H9 (cell line): ENCODE results near the gene SCN7A. TPM values are rescaled to one million over a fixed set of nuclear protein-coding genes. Genes with fewer than 3 reads are reported as not detected.

ENCODE experiments used
- DNase-seq: peaks from one replicate; pipeline ENCODE4 v3.0.0-alpha.2; 2017
- H2AFZ ChIP-seq: one replicate; pipeline ENCODE4 v1.6.1; 2013; ENCODE audit warnings: mild to moderate bottlenecking, low read length, control low read depth, moderate library complexity
- H2AK5ac ChIP-seq: 2 replicates; pipeline ENCODE4 v1.6.1; 2013; ENCODE audit warnings: low read length, control low read depth, mixed read lengths; ENCODE audit not compliant: insufficient read length
- H2BK120ac ChIP-seq: one replicate; pipeline ENCODE4 v1.6.1; 2013; ENCODE audit warnings: low read depth, mild to moderate bottlenecking, low read length, control low read depth, inconsistent platforms; ENCODE audit not compliant: poor library complexity, severe bottlenecking
- H2BK12ac ChIP-seq: 2 replicates; pipeline ENCODE4 v1.6.1; 2013; ENCODE audit warnings: low read length, control low read depth, mixed read lengths, low read depth; ENCODE audit not compliant: insufficient read length
- H2BK15ac ChIP-seq: 2 replicates; pipeline ENCODE4 v1.6.1; 2013; ENCODE audit warnings: low read depth, low read length, control low read depth
- H2BK20ac ChIP-seq: one replicate; pipeline ENCODE4 v1.6.1; 2013; ENCODE audit warnings: low read depth, mild to moderate bottlenecking, low read length, control low read depth, inconsistent platforms; ENCODE audit not compliant: poor library complexity, severe bottlenecking
- H2BK5ac ChIP-seq: 2 replicates; pipeline ENCODE4 v1.6.1; 2013; ENCODE audit warnings: low read length, control low read depth, mixed read lengths; ENCODE audit not compliant: insufficient read length
- H3K14ac ChIP-seq: 2 replicates; pipeline ENCODE4 v1.6.1; 2013; ENCODE audit warnings: low read length, control low read depth; ENCODE audit not compliant: insufficient read depth
- H3K18ac ChIP-seq: 2 replicates; pipeline ENCODE4 v1.6.1; 2013; ENCODE audit warnings: low read depth, mild to moderate bottlenecking, mixed read lengths, low read length, control low read depth; ENCODE audit not compliant: insufficient read length
- H3K23ac ChIP-seq: 2 replicates; pipeline ENCODE4 v1.6.1; 2013; ENCODE audit warnings: low read length, control low read depth, mixed read lengths, low read depth; ENCODE audit not compliant: insufficient read length
- H3K23me2 ChIP-seq: 2 replicates; pipeline ENCODE4 v1.6.1; 2013; ENCODE audit warnings: low read depth, mild to moderate bottlenecking, mixed read lengths, low read length, control low read depth; ENCODE audit not compliant: insufficient read length, poor library complexity, severe bottlenecking
- H3K27ac ChIP-seq: 2 replicates; pipeline ENCODE4 v1.5.1; 2013; ENCODE audit warnings: low read length, control low read depth, mixed read lengths, low read depth; ENCODE audit not compliant: insufficient read length
- H3K27me3 ChIP-seq: 2 replicates; pipeline ENCODE4 v1.6.1; 2013; ENCODE audit warnings: low read length, control low read depth, inconsistent platforms; ENCODE audit not compliant: insufficient read depth
- H3K4ac ChIP-seq: 2 replicates; pipeline ENCODE4 v1.6.1; 2013; ENCODE audit warnings: low read depth, mild to moderate bottlenecking, control low read depth, inconsistent platforms, low read length, moderate library complexity
- H3K4me1 ChIP-seq: 2 replicates; pipeline ENCODE4 v1.6.1; 2013; ENCODE audit warnings: low read length, control low read depth, inconsistent platforms; ENCODE audit not compliant: insufficient read depth
- H3K4me2 ChIP-seq: 2 replicates; pipeline ENCODE4 v1.6.1; 2013; ENCODE audit warnings: low read length, control low read depth, mixed read lengths; ENCODE audit not compliant: insufficient read length, insufficient read depth
- H3K56ac ChIP-seq: 2 replicates; pipeline ENCODE4 v1.6.1; 2013; ENCODE audit warnings: low read depth, mild to moderate bottlenecking, mixed read lengths, low read length, control low read depth; ENCODE audit not compliant: insufficient read length
- H3K79me1 ChIP-seq: 2 replicates; pipeline ENCODE4 v1.6.1; 2013; ENCODE audit warnings: low read depth, mild to moderate bottlenecking, moderate library complexity, low read length, control low read depth, inconsistent platforms; ENCODE audit not compliant: insufficient read depth, poor library complexity, severe bottlenecking
- H3K79me2 ChIP-seq: 2 replicates; pipeline ENCODE4 v1.6.1; 2013; ENCODE audit warnings: low read length, control low read depth, inconsistent platforms; ENCODE audit not compliant: insufficient read depth
- H3K9ac ChIP-seq: 2 replicates; pipeline ENCODE4 v1.6.1; 2013; ENCODE audit warnings: low read length, control low read depth, mixed read lengths; ENCODE audit not compliant: insufficient read length; ENCODE audit errors: extremely low read depth
- H3K9me3 ChIP-seq: one replicate; pipeline ENCODE4 v1.6.1; 2013; ENCODE audit warnings: low read depth, low read length, inconsistent platforms; ENCODE audit not compliant: control insufficient read depth
- H3T11ph ChIP-seq: one replicate; pipeline ENCODE4 v1.6.1; 2013; ENCODE audit warnings: mild to moderate bottlenecking, low read length, control low read depth, inconsistent platforms
- H4K20me1 ChIP-seq: one replicate; pipeline ENCODE4 v1.6.1; 2013; ENCODE audit not compliant: control insufficient read depth, insufficient read length, insufficient read depth
- H4K5ac ChIP-seq: 2 replicates; pipeline ENCODE4 v1.6.1; 2013; ENCODE audit warnings: low read depth, mild to moderate bottlenecking, mixed read lengths, low read length, control low read depth; ENCODE audit not compliant: insufficient read length
- H4K8ac ChIP-seq: replicated peaks from 2 replicates; pipeline ENCODE4 v1.6.1; 2013; ENCODE audit warnings: low read length, control low read depth, mixed read lengths, low read depth; ENCODE audit not compliant: insufficient read length
- H4K91ac ChIP-seq: 2 replicates; pipeline ENCODE4 v1.6.1; 2013; ENCODE audit warnings: low read depth, mild to moderate bottlenecking, moderate library complexity, mixed read lengths, low read length, control low read depth; ENCODE audit not compliant: insufficient read length
- H3K27ac Mint-ChIP-seq, 3 experiments: 2 replicates in 2 of 3; 3 replicates in 1 of 3; pipeline ENCODE4 v1.8.0; 2020 to 2021; ENCODE audit warnings: mixed read lengths in 3 of 3, mild to moderate bottlenecking in 1 of 3, moderate library complexity in 1 of 3
- H3K27me3 Mint-ChIP-seq: 2 replicates; pipeline ENCODE4 v1.8.0; 2021; ENCODE audit warnings: low read depth, mild to moderate bottlenecking, moderate library complexity, mixed read lengths
- H3K36me3 Mint-ChIP-seq, 3 experiments: 2 replicates in 2 of 3; 3 replicates in 1 of 3; pipeline ENCODE4 v1.8.0; 2020 to 2021; ENCODE audit warnings: low read depth in 3 of 3, mixed read lengths in 3 of 3; ENCODE audit not compliant: insufficient read depth in 1 of 3
- H3K4me1 Mint-ChIP-seq, 2 experiments: 2 replicates each; pipeline ENCODE4 v1.8.0; 2020; ENCODE audit warnings: mixed read lengths in 2 of 2
- H3K4me3 Mint-ChIP-seq, 2 experiments: 2 replicates in 1 of 2; 3 replicates in 1 of 2; pipeline ENCODE4 v1.8.0; 2020 to 2021; ENCODE audit warnings: mild to moderate bottlenecking in 2 of 2, mixed read lengths in 2 of 2, moderate library complexity in 1 of 2
- H3K9me3 Mint-ChIP-seq, 2 experiments: 2 replicates in 1 of 2; 3 replicates in 1 of 2; pipeline ENCODE4 v1.8.0; 2020; ENCODE audit warnings: mild to moderate bottlenecking in 2 of 2, mixed read lengths in 2 of 2, moderate library complexity in 1 of 2
- WGBS: extraction: QIAGEN DNeasy Blood & Tissue Kit; methylation state at CpG from one replicate; pipeline ENCODE4 v1.1.7; 2013; ENCODE audit warnings: missing lambda C conversion rate, low lambda C conversion rate, mixed read lengths; ENCODE audit not compliant: insufficient read length; ENCODE audit errors: extremely low coverage; 5-methylcytosine and 5-hydroxymethylcytosine counted together
- total RNA-seq: library from RNA; stranded (reverse); gene quantifications from 2 replicates; pipeline ENCODE4 v1.2.1, GENCODE V29; 2021
- TF ChIP-seq, protein P1 (sequence below): fragments of 200-600 bp; sonication (generic); conservative IDR thresholded peaks from 3 replicates; pipeline ENCODE4 v1.8.0; 2021; ENCODE audit warnings: antibody characterized with exemption, mild to moderate bottlenecking

The SCN7A gene
- total RNA-seq, 1 experiment from 2014 or later, result 0.07 TPM

- Histone ChIP-seq H2BK12ac (no peak overlapping the region), H3T11ph (no peak overlapping the region), H3K4me1 (no peaks in the 10 kb centered on the region), H3K4me2 (no peak overlapping the region), H3K27ac (no peak overlapping the region), H3K23me2 (no peaks in the 10 kb centered on the region), H4K20me1 (no peaks in the 10 kb centered on the region), H2AK5ac (no peak overlapping the region), H3K9me3 (no peaks in the 10 kb centered on the region), H3K79me1 (no peaks in the 10 kb centered on the region), H3K9ac (no peak overlapping the region), H4K5ac (no peak overlapping the region), H3K23ac (no peak overlapping the region), H4K91ac (no peak overlapping the region), H4K8ac (no peak overlapping the region), H3K27me3 (no peaks in the 10 kb centered on the region), H3K56ac (no peak overlapping the region), H3K18ac (no peak overlapping the region), H2BK120ac (no peak overlapping the region), H3K14ac (no peak overlapping the region), H2BK20ac (no peak overlapping the region), H3K4ac (no peak overlapping the region), H2BK15ac (no peak overlapping the region), H2AFZ (no peak overlapping the region), H2BK5ac (no peak overlapping the region), H3K79me2 (no peaks in the 10 kb centered on the region)
- H3K36me3 Mint-ChIP-seq, result no peaks in the 10 kb centered on the region
- no peak for DNase-seq
- no peak overlapping the region for H3K4me3 Mint-ChIP-seq
- TF ChIP-seq, protein P1, sequence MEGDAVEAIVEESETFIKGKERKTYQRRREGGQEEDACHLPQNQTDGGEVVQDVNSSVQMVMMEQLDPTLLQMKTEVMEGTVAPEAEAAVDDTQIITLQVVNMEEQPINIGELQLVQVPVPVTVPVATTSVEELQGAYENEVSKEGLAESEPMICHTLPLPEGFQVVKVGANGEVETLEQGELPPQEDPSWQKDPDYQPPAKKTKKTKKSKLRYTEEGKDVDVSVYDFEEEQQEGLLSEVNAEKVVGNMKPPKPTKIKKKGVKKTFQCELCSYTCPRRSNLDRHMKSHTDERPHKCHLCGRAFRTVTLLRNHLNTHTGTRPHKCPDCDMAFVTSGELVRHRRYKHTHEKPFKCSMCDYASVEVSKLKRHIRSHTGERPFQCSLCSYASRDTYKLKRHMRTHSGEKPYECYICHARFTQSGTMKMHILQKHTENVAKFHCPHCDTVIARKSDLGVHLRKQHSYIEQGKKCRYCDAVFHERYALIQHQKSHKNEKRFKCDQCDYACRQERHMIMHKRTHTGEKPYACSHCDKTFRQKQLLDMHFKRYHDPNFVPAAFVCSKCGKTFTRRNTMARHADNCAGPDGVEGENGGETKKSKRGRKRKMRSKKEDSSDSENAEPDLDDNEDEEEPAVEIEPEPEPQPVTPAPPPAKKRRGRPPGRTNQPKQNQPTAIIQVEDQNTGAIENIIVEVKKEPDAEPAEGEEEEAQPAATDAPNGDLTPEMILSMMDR, result no peak
- no peak overlapping the region for H3K27ac Mint-ChIP-seq
- no peaks in the 10 kb centered on the region for H3K9me3 Mint-ChIP-seq
- WGBS, result no CpG with 5 or more reads among the region's 5 CpGs
- H3K27me3 Mint-ChIP-seq, result no peaks in the 10 kb centered on the region
- no peaks in the 10 kb centered on the region for H3K4me1 Mint-ChIP-seq
Measured at GRCh38 chr2:166468124-166469024, 25.7 kb downstream of the SCN7A start.
